Measurements from ENCODE around the gene PPFIA3. TPM values are rescaled to one million over a fixed set of nuclear protein-coding genes. Genes with fewer than 3 reads are reported as not detected.
"Not testable (repeated sequence)": the region's sequence is repeated elsewhere in the genome, so short reads cannot be mapped to it uniquely, and the experiment has no call there.

PPFIA3 gene
- total and polyA plus RNA-seq, 10 donors = 3.6 to 17.2 (median 6.3) TPM

- peaks cover 17 to 50% (median 31%) of the 10 kb centered on the region in 6 donors for H3K4me1 ChIP-seq
- peak overlapping the region; percentile 38 to 80 (median 56) for H3K4me3 ChIP-seq
- H3K9me3 ChIP-seq = no peaks in the 10 kb centered on the region
- no peak for DNase-seq
- 20 to 53% (median 25%) methylated on average over 4 to 16 of the region's 16 CpGs for WGBS, 5 donors
- H3K36me3 ChIP-seq = no peaks in the 10 kb centered on the region
- TF ChIP-seq POLR2AphosphoS5 (IDR thresholded peaks at IDR 0.05) (no peak), POLR2A (IDR thresholded peaks at IDR 0.05) (no peak), CTCF (IDR thresholded peaks at IDR 0.05 in 8 of 11, conservative IDR thresholded peaks at IDR 0.05 in 3 of 11) (no peak)
- H3K27me3 ChIP-seq (replicated peaks in 1 of 7) = peaks cover 0 to 22% (median 12%) of the 10 kb centered on the region in 7 donors
- intact Hi-C loops (cut with DNase I; ENCODE audit: low total_unique reads) = no loop called here
- H3K27ac ChIP-seq = peak overlapping the region in 1 of 8 donors; percentile 95
These were observed 960 bp downstream of the PPFIA3 start for GRCh38 chr19:49120325-49120683.

GRCh38 chr19:49120868-49121267 lies 1.5 kb downstream of the PPFIA3 start:
- peaks cover 0 to 22% (median 12%) of the 10 kb centered on the region in 7 donors for H3K27me3 ChIP-seq (replicated peaks in 1 of 7)
- no peaks in the 10 kb centered on the region for H3K36me3 ChIP-seq
- no peak for DNase-seq
- no peak for TF ChIP-seq POLR2A (IDR thresholded peaks at IDR 0.05)
- no peak for TF ChIP-seq CTCF (IDR thresholded peaks at IDR 0.05 in 8 of 11, conservative IDR thresholded peaks at IDR 0.05 in 3 of 11)
- TF ChIP-seq POLR2AphosphoS5 (IDR thresholded peaks at IDR 0.05) = no peak
- peaks cover 17 to 44% (median 31%) of the 10 kb centered on the region in 6 donors for H3K4me1 ChIP-seq
- H3K27ac ChIP-seq = no peak overlapping the region
- no peak overlapping the region for H3K4me3 ChIP-seq
- 87 to 92% (median 90%) methylated on average over 2 of the region's 2 CpGs for WGBS, 5 donors
- H3K9me3 ChIP-seq = no peaks in the 10 kb centered on the region
- intact Hi-C loops (cut with DNase I; ENCODE audit: low total_unique reads) = no loop called here

GRCh38 chr19:49121841-49122240 lies 2.5 kb downstream of the PPFIA3 start:
- H3K4me3 ChIP-seq; H3K9me3 ChIP-seq; DNase-seq; H3K36me3 ChIP-seq; intact Hi-C loops (cut with DNase I; ENCODE audit: low total_unique reads); H3K27ac ChIP-seq: not testable (repeated sequence)
- Histone ChIP-seq H3K4me1 (peaks cover 17 to 35% (median 29%) of the 10 kb centered on the region in 6 donors), H3K27me3 (replicated peaks in 1 of 7) (peaks cover 0 to 22% (median 12%) of the 10 kb centered on the region in 7 donors)
- 77 to 86% (median 80%) methylated on average over 10 of the region's 10 CpGs for WGBS, 5 donors

GRCh38 chr19:49123285-49123684 lies 3.9 kb downstream of the PPFIA3 start:
- Histone ChIP-seq H3K27me3 (replicated peaks in 1 of 7) (peaks cover 0 to 22% (median 12%) of the 10 kb centered on the region in 7 donors), H3K4me1 (peaks cover 12 to 33% (median 29%) of the 10 kb centered on the region in 6 donors)
- H3K4me3 ChIP-seq; intact Hi-C loops (cut with DNase I; ENCODE audit: low total_unique reads); DNase-seq; H3K9me3 ChIP-seq; H3K36me3 ChIP-seq; H3K27ac ChIP-seq: not testable (repeated sequence)
- 89 to 93% (median 90%) methylated on average over 11 of the region's 11 CpGs for WGBS, 5 donors

GRCh38 chr19:49125025-49125731 lies 5.8 kb downstream of the PPFIA3 start:
- intact Hi-C loops (cut with DNase I; ENCODE audit: low total_unique reads) = no loop called here
- Histone ChIP-seq H3K27ac (no peak overlapping the region), H3K9me3 (no peaks in the 10 kb centered on the region), H3K4me3 (no peak overlapping the region), H3K36me3 (no peaks in the 10 kb centered on the region), H3K4me1 (peaks cover 1 to 23% (median 19%) of the 10 kb centered on the region in 6 donors), H3K27me3 (replicated peaks in 1 of 7) (peaks cover 0 to 10% (median 4%) of the 10 kb centered on the region in 7 donors)
- WGBS, 5 donors = 60 to 68% (median 68%) methylated on average over 22 to 23 of the region's 23 CpGs
- DNase-seq = no peak
- TF ChIP-seq POLR2AphosphoS5 (IDR thresholded peaks at IDR 0.05) (no peak), POLR2A (IDR thresholded peaks at IDR 0.05) (no peak), CTCF (IDR thresholded peaks at IDR 0.05 in 8 of 11, conservative IDR thresholded peaks at IDR 0.05 in 3 of 11) (no peak)

All from spleen (tissue), 11 donors.